ENCODE measurements around the gene ADH1A. TPM values are rescaled to one million over a fixed set of nuclear protein-coding genes. Genes with fewer than 3 reads are reported as not detected.

ADH1A gene
- polyA plus RNA-seq, 1 of the 3 experiments (the other 2 are of a cell fraction): not detected

- POLR2A ChIA-PET: no interaction called here
- CTCF ChIA-PET: no interaction called here
- Histone ChIP-seq H3K9ac (no peak overlapping the region), H3K9me2 (no peaks in the 10 kb centered on the region), H3K4me2 (no peak overlapping the region), H3K9me3 (no peaks in the 10 kb centered on the region), H3K4me1 (ENCODE audit: control insufficient read depth in 1 of 2, insufficient read depth in 2 of 2, low read depth in 1 of 2, low read length in 1 of 2) (no peaks in the 10 kb centered on the region), H3K36me3 (replicated peaks in 1 of 2; ENCODE audit: control insufficient read depth in 1 of 2, insufficient read depth in 2 of 2, low read length in 1 of 2) (no peaks in the 10 kb centered on the region), H3K4me3 (ENCODE audit: low read depth in 2 of 2, low read length in 1 of 2) (no peak overlapping the region), H3K27me3 (ENCODE audit: insufficient read depth) (no peaks in the 10 kb centered on the region), H2AFZ (ENCODE audit: low read depth) (no peak overlapping the region), H3F3A (replicated peaks; ENCODE audit: insufficient read depth) (no peaks in the 10 kb centered on the region), H3K27ac (ENCODE audit: low read depth in 2 of 2, low read length in 1 of 2) (no peak overlapping the region), H4K20me1 (ENCODE audit: insufficient read depth) (no peaks in the 10 kb centered on the region), H3K79me2 (ENCODE audit: insufficient read depth) (no peaks in the 10 kb centered on the region)
- DNase-seq: no peak
- WGBS (ENCODE audit: low lambda C conversion rate): 12% methylated on average over 6 of the region's 6 CpGs
- no peak for TF ChIP-seq CHD2 (IDR thresholded peaks at IDR 0.05; ENCODE audit: low read length, partially characterized antibody)
- no peak for TF ChIP-seq GATA2 (CRISPR knock-in tag; IDR thresholded peaks at IDR 0.05)
- TF ChIP-seq, protein P1, sequence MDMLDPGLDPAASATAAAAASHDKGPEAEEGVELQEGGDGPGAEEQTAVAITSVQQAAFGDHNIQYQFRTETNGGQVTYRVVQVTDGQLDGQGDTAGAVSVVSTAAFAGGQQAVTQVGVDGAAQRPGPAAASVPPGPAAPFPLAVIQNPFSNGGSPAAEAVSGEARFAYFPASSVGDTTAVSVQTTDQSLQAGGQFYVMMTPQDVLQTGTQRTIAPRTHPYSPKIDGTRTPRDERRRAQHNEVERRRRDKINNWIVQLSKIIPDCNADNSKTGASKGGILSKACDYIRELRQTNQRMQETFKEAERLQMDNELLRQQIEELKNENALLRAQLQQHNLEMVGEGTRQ (IDR thresholded peaks at IDR 0.05; ENCODE audit: borderline replicate concordance, low read depth, low read length): no peak
- TF ChIP-seq FOSL2 (IDR thresholded peaks at IDR 0.05; ENCODE audit: borderline replicate concordance, low read depth): no peak
- no peak for TF ChIP-seq ZBTB33 (IDR thresholded peaks at IDR 0.05; ENCODE audit: borderline replicate concordance, low read depth)
- TF ChIP-seq NRF1 (IDR thresholded peaks at IDR 0.05; ENCODE audit: low read depth, low read length): no peak
- TF ChIP-seq USF1 (IDR thresholded peaks at IDR 0.05; ENCODE audit: borderline replicate concordance, low read depth): no peak
- TF ChIP-seq NFIC (IDR thresholded peaks at IDR 0.05; ENCODE audit: borderline replicate concordance): no peak
- TF ChIP-seq, protein P2, sequence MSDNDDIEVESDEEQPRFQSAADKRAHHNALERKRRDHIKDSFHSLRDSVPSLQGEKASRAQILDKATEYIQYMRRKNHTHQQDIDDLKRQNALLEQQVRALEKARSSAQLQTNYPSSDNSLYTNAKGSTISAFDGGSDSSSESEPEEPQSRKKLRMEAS (IDR thresholded peaks at IDR 0.05; ENCODE audit: low read depth): no peak
- no peak for TF ChIP-seq EP300 (IDR thresholded peaks at IDR 0.05; ENCODE audit: borderline replicate concordance in 1 of 2, low read depth in 1 of 2, low read length in 1 of 2)
- TF ChIP-seq RCOR1 (IDR thresholded peaks at IDR 0.05; ENCODE audit: low read length): no peak
Measured at GRCh38 chr4:99315839-99316238, 25.1 kb upstream of the ADH1A start.

GRCh38 chr4:99314211-99314610, 23.4 kb upstream of the ADH1A start:
- Histone ChIP-seq H3K4me3 (ENCODE audit: low read depth in 2 of 2, low read length in 1 of 2) (no peak overlapping the region), H3K27me3 (ENCODE audit: insufficient read depth) (no peaks in the 10 kb centered on the region), H3K79me2 (ENCODE audit: insufficient read depth) (no peaks in the 10 kb centered on the region), H3K9me2 (no peaks in the 10 kb centered on the region), H3K27ac (ENCODE audit: low read depth in 2 of 2, low read length in 1 of 2) (no peak overlapping the region), H4K20me1 (ENCODE audit: insufficient read depth) (no peaks in the 10 kb centered on the region), H3K4me2 (no peak overlapping the region), H3K36me3 (replicated peaks in 1 of 2; ENCODE audit: control insufficient read depth in 1 of 2, insufficient read depth in 2 of 2, low read length in 1 of 2) (no peaks in the 10 kb centered on the region), H2AFZ (ENCODE audit: low read depth) (no peak overlapping the region), H3F3A (replicated peaks; ENCODE audit: insufficient read depth) (no peaks in the 10 kb centered on the region), H3K9me3 (no peaks in the 10 kb centered on the region), H3K4me1 (ENCODE audit: control insufficient read depth in 1 of 2, insufficient read depth in 2 of 2, low read depth in 1 of 2, low read length in 1 of 2) (no peaks in the 10 kb centered on the region), H3K9ac (no peak overlapping the region)
- DNase-seq: no peak
- 20% methylated on average over 1 of the region's 1 CpG for WGBS (ENCODE audit: low lambda C conversion rate)
- POLR2A ChIA-PET: no interaction called here
- CTCF ChIA-PET: no interaction called here
- TF ChIP-seq RXRA (IDR thresholded peaks at IDR 0.05; ENCODE audit: borderline replicate concordance, low read depth): no peak
- no peak for TF ChIP-seq FOXJ3 (CRISPR knock-in tag; IDR thresholded peaks at IDR 0.05)
- no peak for TF ChIP-seq GATA2 (CRISPR knock-in tag; IDR thresholded peaks at IDR 0.05)
- no peak for TF ChIP-seq TCF12 (IDR thresholded peaks at IDR 0.05)
- TF ChIP-seq EP300 (IDR thresholded peaks at IDR 0.05; ENCODE audit: borderline replicate concordance in 1 of 2, low read depth in 1 of 2, low read length in 1 of 2): no peak
- TF ChIP-seq, protein P3, sequence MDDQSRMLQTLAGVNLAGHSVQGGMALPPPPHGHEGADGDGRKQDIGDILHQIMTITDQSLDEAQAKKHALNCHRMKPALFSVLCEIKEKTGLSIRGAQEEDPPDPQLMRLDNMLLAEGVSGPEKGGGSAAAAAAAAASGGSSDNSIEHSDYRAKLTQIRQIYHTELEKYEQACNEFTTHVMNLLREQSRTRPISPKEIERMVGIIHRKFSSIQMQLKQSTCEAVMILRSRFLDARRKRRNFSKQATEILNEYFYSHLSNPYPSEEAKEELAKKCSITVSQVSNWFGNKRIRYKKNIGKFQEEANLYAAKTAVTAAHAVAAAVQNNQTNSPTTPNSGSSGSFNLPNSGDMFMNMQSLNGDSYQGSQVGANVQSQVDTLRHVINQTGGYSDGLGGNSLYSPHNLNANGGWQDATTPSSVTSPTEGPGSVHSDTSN (IDR thresholded peaks at IDR 0.05): no peak
- TF ChIP-seq GABPA (IDR thresholded peaks at IDR 0.05; ENCODE audit: low read depth): no peak
- TF ChIP-seq FOXM1 (IDR thresholded peaks at IDR 0.05; ENCODE audit: low read depth): no peak
- TF ChIP-seq REST (IDR thresholded peaks at IDR 0.05; ENCODE audit: low read depth, low read length): no peak
- TF ChIP-seq NRF1 (IDR thresholded peaks at IDR 0.05; ENCODE audit: low read depth, low read length): no peak
- TF ChIP-seq SMC3 (IDR thresholded peaks at IDR 0.05; ENCODE audit: low read depth, low read length): no peak
- no peak for TF ChIP-seq CHD2 (IDR thresholded peaks at IDR 0.05; ENCODE audit: low read length, partially characterized antibody)
- no peak for TF ChIP-seq MXI1 (IDR thresholded peaks at IDR 0.05; ENCODE audit: low read depth, low read length)
- TF ChIP-seq RCOR1 (IDR thresholded peaks at IDR 0.05; ENCODE audit: low read length): no peak
